Lung (tissue), 12 donors: ENCODE data around the gene SMCR8. TPM values are rescaled to one million over a fixed set of nuclear protein-coding genes. Genes with fewer than 3 reads are reported as not detected.

Source experiments
- ATAC-seq: fragments of 200-7000 bp; cut with Tn5 transposase; one replicate; pipeline ENCODE4 v1.9.1; 2020; ENCODE audit warnings: moderate number of reproducible peaks; ENCODE audit not compliant: insufficient read depth, low FRiP score
- DNase-seq, 3 donors: peaks; one replicate each; pipeline ENCODE4 v3.0.0-alpha.2; 2013 to 2017
- H3K27ac ChIP-seq, 2 donors: one replicate each; pipeline ENCODE4 v1.5.1; 2013; ENCODE audit warnings: mild to moderate bottlenecking in 2 of 2, moderate library complexity in 2 of 2, control low read depth in 1 of 2, inconsistent platforms in 1 of 2, low read depth in 1 of 2, low read length in 1 of 2
- H3K27me3 ChIP-seq, 3 donors: one replicate each; pipeline ENCODE4 v1.5.1; 2013; ENCODE audit warnings: low read length in 2 of 3; ENCODE audit not compliant: control insufficient read depth in 3 of 3, insufficient read depth in 3 of 3
- H3K36me3 ChIP-seq, 4 donors: one replicate each; pipeline ENCODE4 v1.5.1; 2013; ENCODE audit warnings: low read length in 4 of 4, mild to moderate bottlenecking in 1 of 4, moderate library complexity in 1 of 4; ENCODE audit not compliant: control insufficient read depth in 4 of 4, insufficient read depth in 4 of 4
- H3K4me1 ChIP-seq, 5 donors: one replicate each; pipeline ENCODE4 v1.5.1; 2013; ENCODE audit warnings: low read length in 5 of 5, mild to moderate bottlenecking in 2 of 5, moderate library complexity in 1 of 5; ENCODE audit not compliant: control insufficient read depth in 5 of 5, insufficient read depth in 5 of 5
- H3K4me3 ChIP-seq: one replicate; pipeline ENCODE4 v1.5.1; 2013; ENCODE audit warnings: mild to moderate bottlenecking, control low read depth, moderate library complexity
- H3K9ac ChIP-seq, 2 donors: one replicate each; pipeline ENCODE4 v1.5.1; 2013; ENCODE audit warnings: low read length in 2 of 2, control low read depth in 1 of 2; ENCODE audit not compliant: insufficient read depth in 1 of 2
- H3K9me3 ChIP-seq, 4 donors: one replicate each; pipeline ENCODE4 v1.5.1; 2013; ENCODE audit warnings: low read length in 3 of 4, mild to moderate bottlenecking in 1 of 4, moderate library complexity in 1 of 4; ENCODE audit not compliant: control insufficient read depth in 4 of 4, insufficient read depth in 3 of 4
- WGBS, 2 donors: extraction: QIAGEN DNeasy Blood & Tissue Kit; methylation state at CpG; one replicate each; pipeline ENCODE4 v1.1.7; 2013; 5-methylcytosine and 5-hydroxymethylcytosine counted together
- polyA plus RNA-seq, 2 donors: library from polyadenylated mRNA; stranded (reverse); fragments of 200-250 nt; gene quantifications; one replicate each; pipeline ENCODE4 v1.2.1, GENCODE V29; 2013
- total RNA-seq, 2 donors: library from RNA; depleted of rRNA in 1 of 2; stranded (reverse); fragments of >200 nt in 1 of 2; gene quantifications; one replicate each; pipeline ENCODE4 v1.2.1, GENCODE V29; 2014 to 2021
- TF ChIP-seq, protein P1 (sequence below): IDR thresholded peaks from 2 replicates; pipeline ENCODE4 v1.5.1; 2012; ENCODE audit warnings: mild to moderate bottlenecking; ENCODE audit errors: control extremely low read depth, extremely low read depth
- donor health status: control.
- donor health status: control.
- donor health status: Bipolar disorder and iron deficiency.
- donor health status: healthy.
- donor health status: DM: yes; HTN: yes; CAD: no.

Gene SMCR8
- total and polyA plus RNA-seq, 4 donors, result 4.2 to 20.9 (median 15.1) TPM

DNA sequence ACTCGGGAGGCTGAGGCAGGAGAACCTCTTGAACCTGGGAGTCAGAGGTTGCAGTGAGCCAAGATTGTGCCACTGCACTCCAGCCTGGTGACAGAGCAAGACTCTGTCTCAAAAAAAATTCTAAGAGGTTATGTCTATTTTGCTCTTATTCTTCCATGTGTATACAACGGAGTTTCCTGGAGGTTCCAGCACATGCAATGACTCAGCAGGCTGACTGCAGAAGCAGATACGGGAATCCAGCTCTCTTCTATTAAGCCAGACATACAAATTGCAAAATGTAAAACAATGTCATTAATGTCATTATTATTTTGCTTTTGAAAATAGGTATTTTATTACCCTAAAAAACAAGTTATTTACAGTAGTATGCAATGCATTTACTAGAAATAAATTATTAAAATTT lies 36.2 kb upstream of the SMCR8 start:
- no peak overlapping the region for H3K27ac ChIP-seq
- no peak for ATAC-seq
- H3K4me3 ChIP-seq, result no peak overlapping the region
- TF ChIP-seq, protein P1, sequence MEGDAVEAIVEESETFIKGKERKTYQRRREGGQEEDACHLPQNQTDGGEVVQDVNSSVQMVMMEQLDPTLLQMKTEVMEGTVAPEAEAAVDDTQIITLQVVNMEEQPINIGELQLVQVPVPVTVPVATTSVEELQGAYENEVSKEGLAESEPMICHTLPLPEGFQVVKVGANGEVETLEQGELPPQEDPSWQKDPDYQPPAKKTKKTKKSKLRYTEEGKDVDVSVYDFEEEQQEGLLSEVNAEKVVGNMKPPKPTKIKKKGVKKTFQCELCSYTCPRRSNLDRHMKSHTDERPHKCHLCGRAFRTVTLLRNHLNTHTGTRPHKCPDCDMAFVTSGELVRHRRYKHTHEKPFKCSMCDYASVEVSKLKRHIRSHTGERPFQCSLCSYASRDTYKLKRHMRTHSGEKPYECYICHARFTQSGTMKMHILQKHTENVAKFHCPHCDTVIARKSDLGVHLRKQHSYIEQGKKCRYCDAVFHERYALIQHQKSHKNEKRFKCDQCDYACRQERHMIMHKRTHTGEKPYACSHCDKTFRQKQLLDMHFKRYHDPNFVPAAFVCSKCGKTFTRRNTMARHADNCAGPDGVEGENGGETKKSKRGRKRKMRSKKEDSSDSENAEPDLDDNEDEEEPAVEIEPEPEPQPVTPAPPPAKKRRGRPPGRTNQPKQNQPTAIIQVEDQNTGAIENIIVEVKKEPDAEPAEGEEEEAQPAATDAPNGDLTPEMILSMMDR, result no peak
- H3K36me3 ChIP-seq, result peaks cover 27 to 61% (median 51%) of the 10 kb centered on the region in 4 donors
- peaks cover 0 to 5% (median 0%) of the 10 kb centered on the region in 5 donors for H3K4me1 ChIP-seq
- no peak overlapping the region for H3K9ac ChIP-seq
- no peak for DNase-seq
- H3K27me3 ChIP-seq, result no peaks in the 10 kb centered on the region
- H3K9me3 ChIP-seq, result no peaks in the 10 kb centered on the region
- WGBS, 2 donors, result 73 to 85% methylated on average over 3 of the region's 3 CpGs

DNA sequence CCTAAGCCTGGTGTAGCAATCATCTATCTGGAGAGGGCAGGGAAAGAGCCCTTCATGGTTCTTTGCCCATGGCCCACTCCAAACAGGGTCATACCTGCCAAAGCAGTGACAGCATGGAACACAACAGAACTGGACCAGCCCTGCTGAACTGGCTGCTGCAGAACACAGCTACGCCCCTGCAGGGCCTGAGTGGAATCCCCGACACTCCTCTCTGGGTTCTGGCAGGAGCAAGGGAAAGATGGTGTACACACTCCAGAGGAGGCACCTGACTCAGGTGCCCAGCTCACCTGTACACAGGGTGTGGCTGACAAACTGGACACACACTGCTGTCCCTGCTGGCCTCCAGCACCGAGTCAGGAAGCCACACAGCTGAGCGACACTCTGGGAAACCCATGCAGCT lies 34.8 kb upstream of the SMCR8 start:
- Histone ChIP-seq H3K27me3 (no peaks in the 10 kb centered on the region), H3K36me3 (peaks cover 22 to 61% (median 50%) of the 10 kb centered on the region in 4 donors), H3K4me1 (peaks cover 0 to 5% (median 0%) of the 10 kb centered on the region in 5 donors), H3K4me3 (no peak overlapping the region), H3K9ac (no peak overlapping the region), H3K27ac (no peak overlapping the region), H3K9me3 (no peaks in the 10 kb centered on the region)
- TF ChIP-seq, protein P1, result no peak
- 79 to 91% methylated on average over 4 of the region's 4 CpGs for WGBS, 2 donors
- ATAC-seq (peak; percentile 69), DNase-seq (no peak)

DNA sequence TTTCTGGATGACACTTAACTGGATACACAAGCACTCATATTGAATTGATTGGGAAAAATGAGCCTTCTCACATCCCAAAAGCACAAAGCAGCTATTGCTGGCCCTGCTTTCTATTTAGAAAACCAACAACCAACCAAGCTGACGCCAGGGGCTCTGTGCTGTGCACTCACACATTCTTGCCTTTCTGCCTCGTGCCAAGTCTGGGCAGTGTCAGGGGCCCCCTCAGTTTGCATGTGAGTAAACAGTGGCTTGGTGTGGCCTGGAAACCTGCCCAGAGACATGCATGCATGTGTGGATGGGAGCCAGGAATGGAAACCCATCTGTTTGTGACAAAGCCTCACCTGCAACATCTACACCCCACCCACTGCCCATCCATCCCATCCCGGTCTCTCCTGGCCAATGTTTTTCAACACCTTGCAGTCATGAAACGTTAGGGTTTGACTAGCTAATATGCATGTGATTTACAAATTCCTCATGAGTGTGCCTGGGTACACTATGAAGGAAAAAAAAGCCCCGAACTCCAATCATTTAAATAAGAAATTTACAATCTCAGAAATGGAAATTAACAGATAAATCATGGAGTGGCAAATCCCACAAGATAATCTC lies 34.2 kb upstream of the SMCR8 start:
- Histone ChIP-seq H3K4me3 (no peak overlapping the region), H3K9ac (no peak overlapping the region), H3K27me3 (no peaks in the 10 kb centered on the region), H3K9me3 (no peaks in the 10 kb centered on the region), H3K27ac (no peak overlapping the region), H3K4me1 (peaks cover 0 to 5% (median 0%) of the 10 kb centered on the region in 5 donors), H3K36me3 (peaks cover 22 to 65% (median 54%) of the 10 kb centered on the region in 4 donors)
- 62 to 81% methylated on average over 5 of the region's 5 CpGs for WGBS, 2 donors
- DNase-seq (no peak), ATAC-seq (no peak)
- TF ChIP-seq, protein P1, result no peak

DNA sequence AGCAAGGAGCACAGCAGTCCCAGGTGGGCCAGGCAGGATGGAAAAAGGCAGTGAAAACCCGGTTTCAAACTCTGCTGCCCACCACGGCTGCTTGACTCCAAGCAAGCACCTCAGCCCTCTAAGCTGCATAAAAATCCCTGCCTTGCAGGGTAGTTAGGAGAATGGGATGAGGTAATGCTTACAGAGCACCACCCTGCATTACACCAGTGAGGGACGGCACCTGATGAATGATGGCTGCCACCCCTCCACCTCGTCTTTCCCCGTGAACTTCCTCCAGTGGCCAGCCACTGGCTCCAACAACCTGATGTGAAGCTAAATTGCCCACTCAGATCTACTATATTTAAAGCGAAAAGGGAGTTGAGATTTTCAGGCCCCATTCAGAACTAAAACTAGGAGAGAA lies 33.3 kb upstream of the SMCR8 start:
- WGBS, 2 donors, result 90 to 93% methylated on average over 6 of the region's 6 CpGs
- no peak overlapping the region for H3K27ac ChIP-seq
- no peak overlapping the region for H3K4me3 ChIP-seq
- H3K9me3 ChIP-seq, result no peaks in the 10 kb centered on the region
- DNase-seq (no peak), ATAC-seq (no peak)
- TF ChIP-seq, protein P1, result no peak
- H3K4me1 ChIP-seq, result peaks cover 0 to 5% (median 0%) of the 10 kb centered on the region in 5 donors
- no peaks in the 10 kb centered on the region for H3K27me3 ChIP-seq
- peaks cover 22 to 56% (median 48%) of the 10 kb centered on the region in 4 donors for H3K36me3 ChIP-seq
- H3K9ac ChIP-seq, result no peak overlapping the region
